ENCODE data around the gene DOCK1. TPM values are rescaled to one million over a fixed set of nuclear protein-coding genes. Genes with fewer than 3 reads are reported as not detected.

Gene DOCK1
- total RNA-seq, 2 experiments from 2014 or later, result 0.75 to 0.81 TPM

GRCh38 chr10:127272076-127272475, 366.8 kb downstream of the DOCK1 start:
- no peaks in the 10 kb centered on the region for H3K9me3 Mint-ChIP-seq (ENCODE audit: low read depth)
- POLR2A ChIA-PET, result no interaction called here
- ATAC-seq (no peak), DNase-seq (no peak)
- intact Hi-C loops (cut with DNase I, micrococcal nuclease), result no loop called here
- no peaks in the 10 kb centered on the region for H3K36me3 Mint-ChIP-seq (ENCODE audit: low read depth)
- CTCF ChIA-PET, result no interaction called here
- H3K4me1 Mint-ChIP-seq, result no peaks in the 10 kb centered on the region
- no peak overlapping the region for H3K27ac Mint-ChIP-seq
- peaks cover 10% of the 10 kb centered on the region for H3K27me3 Mint-ChIP-seq
- no peak overlapping the region for H3K4me3 Mint-ChIP-seq

GRCh38 chr10:127275272-127275671, 370.0 kb downstream of the DOCK1 start:
- ATAC-seq, result no peak

GRCh38 chr10:127275793-127276450, 370.7 kb downstream of the DOCK1 start:
- ChIA-PET CTCF (interaction anchor here (1.6 kb wide), 1 partner anchor 10 kb away, joined by 5 read pairs; no protein-coding TSS in a partner anchor), POLR2A (no interaction called here)
- intact Hi-C loops (cut with DNase I, micrococcal nuclease), result no loop called here
- Mint-ChIP-seq H3K4me1 (no peaks in the 10 kb centered on the region), H3K27me3 (peaks cover 7% of the 10 kb centered on the region), H3K27ac (no peak overlapping the region), H3K36me3 (ENCODE audit: low read depth) (no peaks in the 10 kb centered on the region), H3K9me3 (ENCODE audit: low read depth) (no peaks in the 10 kb centered on the region), H3K4me3 (no peak overlapping the region)
- ATAC-seq (no peak), DNase-seq (no peak)

More at GRCh38 chr10:127275272-127275671, 370.0 kb downstream of the DOCK1 start:
- Mint-ChIP-seq H3K27ac (no peak overlapping the region), H3K27me3 (peaks cover 8% of the 10 kb centered on the region), H3K4me1 (no peaks in the 10 kb centered on the region), H3K9me3 (ENCODE audit: low read depth) (no peaks in the 10 kb centered on the region), H3K36me3 (ENCODE audit: low read depth) (no peaks in the 10 kb centered on the region), H3K4me3 (no peak overlapping the region)
- intact Hi-C loops (cut with DNase I, micrococcal nuclease), result no loop called here
- DNase-seq, result no peak
- CTCF ChIA-PET, result interaction anchor here (1.0 kb wide), 1 partner anchor 11 kb away, joined by 3 read pairs; no protein-coding TSS in a partner anchor
- POLR2A ChIA-PET, result no interaction called here

- no peaks in the 10 kb centered on the region for H3K36me3 Mint-ChIP-seq (ENCODE audit: low read depth)
- H3K4me1 Mint-ChIP-seq, result no peaks in the 10 kb centered on the region
- no peak overlapping the region for H3K4me3 Mint-ChIP-seq
- peaks cover 7% of the 10 kb centered on the region for H3K27me3 Mint-ChIP-seq
- no peak for ATAC-seq
- intact Hi-C loops (cut with DNase I, micrococcal nuclease), result no loop called here
- DNase-seq, result no peak
- H3K27ac Mint-ChIP-seq, result no peak overlapping the region
- H3K9me3 Mint-ChIP-seq (ENCODE audit: low read depth), result no peaks in the 10 kb centered on the region
- POLR2A ChIA-PET, result no interaction called here
- CTCF ChIA-PET, result interaction anchor here (1.6 kb wide), 1 partner anchor 9 kb away, joined by 5 read pairs; no protein-coding TSS in a partner anchor
Measured at GRCh38 chr10:127276794-127277462, 371.7 kb downstream of the DOCK1 start.

GRCh38 chr10:127278001-127278400, 372.8 kb downstream of the DOCK1 start:
- no peak overlapping the region for H3K27ac Mint-ChIP-seq
- no peak for DNase-seq
- no peak overlapping the region for H3K4me3 Mint-ChIP-seq
- ATAC-seq, result no peak
- H3K27me3 Mint-ChIP-seq, result peaks cover 7% of the 10 kb centered on the region
- H3K4me1 Mint-ChIP-seq, result peaks cover 5% of the 10 kb centered on the region
- POLR2A ChIA-PET, result no interaction called here
- intact Hi-C loops (cut with DNase I, micrococcal nuclease), result no loop called here
- no peaks in the 10 kb centered on the region for H3K9me3 Mint-ChIP-seq (ENCODE audit: low read depth)
- no peaks in the 10 kb centered on the region for H3K36me3 Mint-ChIP-seq (ENCODE audit: low read depth)
- CTCF ChIA-PET, result interaction anchor here (0.6 kb wide), 1 partner anchor 343 kb away, joined by 3 read pairs; no protein-coding TSS in a partner anchor

GRCh38 chr10:127279334-127279774, 374.1 kb downstream of the DOCK1 start:
- H3K4me1 Mint-ChIP-seq, result peaks cover 5% of the 10 kb centered on the region
- H3K27ac Mint-ChIP-seq, result no peak overlapping the region
- ATAC-seq (no peak), DNase-seq (no peak)
- intact Hi-C loops (cut with DNase I, micrococcal nuclease), result no loop called here
- ChIA-PET POLR2A (no interaction called here), CTCF (no interaction called here)
- no peak overlapping the region for H3K4me3 Mint-ChIP-seq
- no peaks in the 10 kb centered on the region for H3K36me3 Mint-ChIP-seq (ENCODE audit: low read depth)
- peaks cover 5% of the 10 kb centered on the region for H3K27me3 Mint-ChIP-seq
- H3K9me3 Mint-ChIP-seq (ENCODE audit: low read depth), result no peaks in the 10 kb centered on the region

DNA sequence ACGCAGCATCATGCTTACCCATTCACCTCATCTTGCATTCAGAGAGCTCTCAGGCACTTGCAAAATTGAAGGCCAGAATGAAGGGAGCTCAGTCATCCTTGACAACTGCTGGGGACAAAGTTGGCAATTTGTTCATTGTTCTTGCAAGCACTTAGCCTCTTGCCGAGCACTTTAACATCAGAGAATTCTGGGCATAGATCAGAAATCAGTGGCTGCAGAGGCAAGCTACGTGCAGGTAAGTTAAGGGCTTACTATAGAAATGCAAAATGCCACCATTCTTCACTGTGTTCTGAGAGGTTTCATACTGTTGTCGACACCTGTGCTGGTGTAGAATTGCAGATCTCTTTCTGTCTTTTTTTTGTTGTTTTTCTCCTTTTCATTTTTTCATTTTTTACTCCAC, 375.2 kb downstream of the DOCK1 start:
- ChIA-PET CTCF (no interaction called here), POLR2A (no interaction called here)
- no peaks in the 10 kb centered on the region for H3K9me3 Mint-ChIP-seq (ENCODE audit: low read depth)
- no peak overlapping the region for H3K27ac Mint-ChIP-seq
- intact Hi-C loops (cut with DNase I, micrococcal nuclease), result no loop called here
- H3K4me1 Mint-ChIP-seq, result peaks cover 5% of the 10 kb centered on the region
- H3K4me3 Mint-ChIP-seq, result no peak overlapping the region
- ATAC-seq, result no peak
- no peaks in the 10 kb centered on the region for H3K36me3 Mint-ChIP-seq (ENCODE audit: low read depth)
- H3K27me3 Mint-ChIP-seq, result peaks cover 6% of the 10 kb centered on the region
- no peak for DNase-seq

DNA sequence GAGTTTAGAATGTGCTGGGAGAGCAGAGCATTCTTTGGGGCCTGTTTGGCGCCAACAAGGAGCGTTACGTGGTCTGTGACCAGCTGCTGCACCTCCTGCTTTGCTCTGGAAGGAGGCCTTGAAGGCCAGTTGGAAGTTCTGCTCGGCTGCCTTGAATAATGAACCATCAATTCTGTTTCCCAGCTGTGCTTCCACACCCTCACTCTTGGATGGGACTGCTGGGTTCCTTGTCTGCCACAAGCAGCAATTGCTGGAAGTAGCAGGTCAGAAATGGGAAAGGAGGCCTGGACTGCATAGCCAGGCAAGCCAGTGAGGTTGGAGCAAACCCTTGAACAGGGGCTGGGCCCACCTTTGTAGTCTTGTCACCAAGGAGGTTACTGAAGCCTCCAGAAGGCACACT, 377.8 kb downstream of the DOCK1 start:
- no peak overlapping the region for H3K27ac Mint-ChIP-seq
- ATAC-seq (no peak), DNase-seq (no peak)
- intact Hi-C loops (cut with DNase I, micrococcal nuclease), result no loop called here
- ChIA-PET CTCF (interaction anchor here (0.6 kb wide), 1 partner anchor 930 kb away, joined by 3 read pairs; no protein-coding TSS in a partner anchor), POLR2A (no interaction called here)
- no peaks in the 10 kb centered on the region for H3K36me3 Mint-ChIP-seq (ENCODE audit: low read depth)
- peaks cover 5% of the 10 kb centered on the region for H3K4me1 Mint-ChIP-seq
- no peak overlapping the region for H3K4me3 Mint-ChIP-seq
- peaks cover 9% of the 10 kb centered on the region for H3K27me3 Mint-ChIP-seq
- peaks cover under 1% of the 10 kb centered on the region for H3K9me3 Mint-ChIP-seq (ENCODE audit: low read depth)

DNA sequence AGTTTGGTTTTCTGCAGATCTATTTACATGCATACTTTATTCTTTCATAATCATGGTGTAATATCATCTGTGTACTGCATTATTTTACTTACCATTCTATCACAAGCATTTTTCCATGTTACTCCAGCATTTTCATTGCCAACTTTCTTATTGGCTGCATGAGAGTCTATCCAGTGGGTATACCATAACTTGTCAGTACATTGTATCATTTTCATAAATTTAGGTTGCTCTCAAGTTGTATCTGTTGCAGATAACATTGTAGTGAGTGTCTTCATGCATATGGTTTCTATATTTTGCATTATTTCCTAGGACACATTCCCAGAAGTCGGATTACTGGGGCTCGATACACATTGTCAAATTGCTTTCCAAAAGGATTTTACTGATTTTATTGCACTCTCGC, 378.3 kb downstream of the DOCK1 start:
- POLR2A ChIA-PET, result no interaction called here

GRCh38 chr10:127290850-127291249, 385.6 kb downstream of the DOCK1 start:
- Mint-ChIP-seq H3K4me3 (no peak overlapping the region), H3K9me3 (ENCODE audit: low read depth) (peaks cover 5% of the 10 kb centered on the region), H3K27me3 (peaks cover 28% of the 10 kb centered on the region), H3K4me1 (peaks cover 38% of the 10 kb centered on the region), H3K27ac (no peak overlapping the region), H3K36me3 (ENCODE audit: low read depth) (no peaks in the 10 kb centered on the region)
- POLR2A ChIA-PET, result no interaction called here
- no peak for ATAC-seq
- no peak for DNase-seq
- CTCF ChIA-PET, result no interaction called here
- intact Hi-C loops (cut with DNase I, micrococcal nuclease), result no loop called here

More for the DNA sequence above, 378.3 kb downstream of the DOCK1 start:
- ATAC-seq, result no peak
- Mint-ChIP-seq H3K4me1 (peaks cover 5% of the 10 kb centered on the region), H3K9me3 (ENCODE audit: low read depth) (peaks cover 3% of the 10 kb centered on the region), H3K27ac (no peak overlapping the region), H3K27me3 (peaks cover 11% of the 10 kb centered on the region), H3K4me3 (no peak overlapping the region), H3K36me3 (ENCODE audit: low read depth) (no peaks in the 10 kb centered on the region)
- intact Hi-C loops (cut with DNase I, micrococcal nuclease), result no loop called here
- CTCF ChIA-PET, result no interaction called here
- DNase-seq, result no peak

DNA sequence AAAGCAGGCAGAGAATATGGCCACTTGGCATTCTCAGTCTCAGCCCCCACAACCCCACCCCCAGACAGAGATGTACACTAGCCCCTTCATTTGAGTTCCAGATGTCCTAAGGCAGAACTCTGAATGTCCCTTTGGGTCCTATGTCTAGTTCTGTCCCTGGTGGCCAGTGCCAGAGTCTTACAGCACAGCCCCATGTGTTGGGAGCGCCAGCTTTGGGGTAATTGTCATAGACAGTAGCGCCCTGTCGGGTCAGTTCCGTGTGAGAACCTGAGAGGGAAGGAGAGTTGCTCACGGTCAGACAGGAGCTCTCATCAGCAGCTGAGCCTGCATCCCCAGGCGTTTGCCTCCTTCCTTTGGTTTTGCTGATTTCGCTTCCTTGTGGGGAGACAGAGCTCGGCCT, 386.1 kb downstream of the DOCK1 start:
- intact Hi-C loops (cut with DNase I, micrococcal nuclease), result no loop called here
- POLR2A ChIA-PET, result no interaction called here
- CTCF ChIA-PET, result no interaction called here

DNA sequence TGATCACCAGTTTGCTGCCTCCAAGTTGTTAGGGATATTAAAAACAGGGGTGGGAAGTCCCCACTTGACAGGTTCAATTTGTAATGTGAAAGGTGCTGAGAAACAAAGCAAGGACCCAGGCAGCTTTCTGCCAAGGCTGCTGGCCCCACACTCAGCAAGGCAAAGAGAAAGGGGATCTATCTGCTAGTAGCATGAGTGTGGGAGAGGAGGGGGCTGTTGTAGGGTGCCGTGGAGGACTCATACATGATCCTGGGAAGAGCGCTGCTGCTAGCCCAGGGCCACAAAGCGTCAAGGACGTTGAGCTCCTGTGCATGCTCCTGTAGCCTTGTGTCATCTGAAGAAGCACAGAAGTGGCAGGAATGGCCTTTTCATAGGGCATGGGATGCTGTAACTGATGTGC, 387.7 kb downstream of the DOCK1 start:
- POLR2A ChIA-PET, result no interaction called here
- no peak overlapping the region for H3K4me3 Mint-ChIP-seq
- intact Hi-C loops (cut with DNase I, micrococcal nuclease), result no loop called here
- ATAC-seq (no peak), DNase-seq (no peak)
- peaks cover 5% of the 10 kb centered on the region for H3K9me3 Mint-ChIP-seq (ENCODE audit: low read depth)
- CTCF ChIA-PET, result interaction anchor here (0.6 kb wide), 1 partner anchor 177 kb away, joined by 3 read pairs; no protein-coding TSS in a partner anchor
- no peaks in the 10 kb centered on the region for H3K36me3 Mint-ChIP-seq (ENCODE audit: low read depth)
- H3K4me1 Mint-ChIP-seq, result peaks cover 41% of the 10 kb centered on the region
- H3K27me3 Mint-ChIP-seq, result peaks cover 38% of the 10 kb centered on the region
- no peak overlapping the region for H3K27ac Mint-ChIP-seq

More for the DNA sequence above, 386.1 kb downstream of the DOCK1 start:
- Mint-ChIP-seq H3K27ac (no peak overlapping the region), H3K36me3 (ENCODE audit: low read depth) (no peaks in the 10 kb centered on the region), H3K9me3 (ENCODE audit: low read depth) (peaks cover 5% of the 10 kb centered on the region), H3K27me3 (peaks cover 31% of the 10 kb centered on the region), H3K4me3 (no peak overlapping the region), H3K4me1 (peaks cover 41% of the 10 kb centered on the region)
- DNase-seq (no peak), ATAC-seq (no peak)

Measured in activated CD4-positive, alpha-beta T cell treated with anti-CD3 and anti-CD28 coated beads for 36 hours (primary cell).